GM19467 (cell line): ENCODE results near the gene ARL13B.
A peak's percentile ranks its signal among the peaks of the same experiment; 100 is the strongest.
"Not testable (repeated sequence)": the region's sequence is repeated elsewhere in the genome, so short reads cannot be mapped to it uniquely, and the experiment has no call there.

ENCODE experiments used
- ATAC-seq: cut with Tn5 transposase; IDR thresholded peaks from one replicate; pipeline ENCODE4 v1.9.1; 2021; ENCODE audit warnings: mild to moderate bottlenecking, moderate library complexity; ENCODE audit not compliant: unreplicated experiment

Gene ARL13B

GRCh38 chr3:93992207-93992606 is 12.3 kb downstream of the ARL13B start:
- ATAC-seq: no peak

GRCh38 chr3:93994056-93994455 is 14.1 kb downstream of the ARL13B start:
- ATAC-seq: no peak

GRCh38 chr3:94001191-94001590 is 21.2 kb downstream of the ARL13B start:
- no peak for ATAC-seq

- ATAC-seq: no peak
These were observed 22.0 kb downstream of the ARL13B start for GRCh38 chr3:94001827-94002495.

GRCh38 chr3:94004301-94004910 is 24.5 kb downstream of the ARL13B start:
- peak; percentile 95 for ATAC-seq

GRCh38 chr3:94008253-94008652 is 28.3 kb downstream of the ARL13B start:
- no peak for ATAC-seq

- ATAC-seq: no peak
These were observed 29.7 kb downstream of the ARL13B start for GRCh38 chr3:94009608-94010007.

GRCh38 chr3:94011233-94011711 is 31.3 kb downstream of the ARL13B start:
- no peak for ATAC-seq

- no peak for ATAC-seq
These were observed 32.2 kb downstream of the ARL13B start for GRCh38 chr3:94012185-94012584.

- no peak for ATAC-seq
These were observed 35.1 kb downstream of the ARL13B start for GRCh38 chr3:94015025-94015424.

GRCh38 chr3:94019659-94020058 is 39.7 kb downstream of the ARL13B start:
- no peak for ATAC-seq

- ATAC-seq: no peak
These were observed 40.3 kb downstream of the ARL13B start for GRCh38 chr3:94020293-94020692.

GRCh38 chr3:94024385-94024784 is 44.4 kb downstream of the ARL13B start:
- no peak for ATAC-seq

- no peak for ATAC-seq
These were observed 46.7 kb downstream of the ARL13B start for GRCh38 chr3:94026623-94027022.

GRCh38 chr3:94028093-94028837 is 48.3 kb downstream of the ARL13B start, which contains the start of gene STX19:
STX19 (minus strand) TSS chr3:94028597; CDS start chr3:94015269, 13,328 bp downstream.
- ATAC-seq: no peak

- ATAC-seq: no peak
These were observed 57.1 kb downstream of the ARL13B start for GRCh38 chr3:94036909-94037507.

GRCh38 chr3:94043285-94043684 is 63.3 kb downstream of the ARL13B start:
- no peak for ATAC-seq

GRCh38 chr3:94044100-94044936 is 64.4 kb downstream of the ARL13B start:
- ATAC-seq: not testable (repeated sequence)

- no peak for ATAC-seq
These were observed 66.6 kb downstream of the ARL13B start for GRCh38 chr3:94046533-94046932.

- no peak for ATAC-seq
These were observed 69.3 kb downstream of the ARL13B start for GRCh38 chr3:94049267-94049666.
